Erythroblast (primary cell): ENCODE data around the gene PLBD2.

Experiments used
- GATA1 ChIP-seq: IDR thresholded peaks from 2 replicates; pipeline ENCODE4 v1.6.1; 2011; ENCODE audit warnings: low read depth, mild to moderate bottlenecking, control low read depth, low read length, moderate library complexity
- POLR2A ChIP-seq: IDR thresholded peaks from 2 replicates; pipeline ENCODE4 v1.6.1; 2011; ENCODE audit warnings: mild to moderate bottlenecking, low read length

DNA sequence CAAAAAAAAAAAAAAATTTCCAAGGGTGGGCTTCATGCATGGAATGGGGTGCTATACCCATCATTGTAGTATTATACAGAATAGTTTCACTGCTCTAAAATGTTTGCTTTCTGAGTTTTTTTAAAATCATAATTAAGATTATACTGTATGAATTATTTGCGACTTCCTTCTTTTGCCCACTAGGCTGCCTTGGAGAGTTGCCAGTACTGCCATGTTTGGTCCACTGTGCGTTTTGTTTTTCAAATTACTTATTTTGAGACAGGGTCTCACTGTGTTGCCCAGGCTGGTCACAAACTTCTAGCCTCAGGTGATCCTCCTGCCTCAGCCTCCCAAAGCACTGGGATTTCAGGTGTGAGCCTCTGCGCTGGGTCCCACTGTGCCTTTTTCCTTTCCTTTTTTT, 19.9 kb downstream of the PLBD2 start:
- TF ChIP-seq GATA1 (no peak), POLR2A (no peak)
